Measurements from ENCODE around the gene COL6A2. TPM values are rescaled to one million over a fixed set of nuclear protein-coding genes. Genes with fewer than 3 reads are reported as not detected.

Gene COL6A2
- total and polyA plus RNA-seq, 2 of the 13 experiments (the other 11 are each of a cell fraction or from before 2014, with no cell fraction given): 0.07 to 0.41 TPM

GRCh38 chr21:46137908-46138307 lies 40.0 kb downstream of the COL6A2 start:
- Histone ChIP-seq H3K4me2 (ENCODE audit: low read depth, low read length) (no peak overlapping the region), H3K9ac (ENCODE audit: insufficient read depth, low read depth, low read length) (no peak overlapping the region), H3K79me2 (ENCODE audit: insufficient read depth, low read length) (no peaks in the 10 kb centered on the region), H3K4me3 (replicated peaks in 1 of 3; ENCODE audit: insufficient read depth in 1 of 3, low read depth in 2 of 3, low read length in 3 of 3) (no peak overlapping the region), H3K9me3 (ENCODE audit: low read length) (no peaks in the 10 kb centered on the region), H3K27me3 (ENCODE audit: control insufficient read depth in 1 of 2, insufficient read depth in 2 of 2, low read length in 2 of 2) (no peaks in the 10 kb centered on the region), H3K27ac (ENCODE audit: extremely low read length, insufficient read depth, low read length) (no peak overlapping the region), H2AFZ (ENCODE audit: low read length) (no peak overlapping the region), H4K20me1 (ENCODE audit: insufficient read depth, low read length) (peaks cover 15% of the 10 kb centered on the region; the same call in 1 of the 2 replicates), H3K4me1 (ENCODE audit: insufficient read depth, low read length) (no peaks in the 10 kb centered on the region), H3K36me3 (replicated peaks in 1 of 2; ENCODE audit: control insufficient read depth in 1 of 2, insufficient read depth in 2 of 2, low read length in 2 of 2) (peaks cover 11 to 20% of the 10 kb centered on the region in 2 experiments; a peak in 4 of 5 replicates)
- in situ Hi-C loops (cut with HindIII; ENCODE audit: extremely low pct_ligation_motif_present, low pct_unique_long_range_greater_than_20kb) (no loop called here), intact Hi-C loops (cut with micrococcal nuclease; ENCODE audit: unreplicated experiment) (no loop called here)
- POLR2A ChIA-PET: no interaction called here
- ATAC-seq: no peak
- CTCF ChIA-PET (ENCODE audit: low intra/inter-chr PET ratio, low total read pairs): no interaction called here
- 96% methylated on average over 4 of the region's 7 CpGs for WGBS (ENCODE audit: low lambda C conversion rate)
- no peak for DNase-seq (ENCODE audit: low spot score)
- no peak for FAIRE-seq
- no TSS peak for BruUV-seq (replicated peaks)
- peak; percentile 79 for TF ChIP-seq ZNF121 (CRISPR knock-in tag; IDR thresholded peaks at IDR 0.05)
- no peak for TF ChIP-seq NR3C1 (CRISPR knock-in tag; IDR thresholded peaks at IDR 0.05)
- TF ChIP-seq ZNF770 (CRISPR knock-in tag; IDR thresholded peaks at IDR 0.05): peak; percentile 86

- intact Hi-C loops (cut with micrococcal nuclease; ENCODE audit: unreplicated experiment): no loop called here
- ATAC-seq (no peak), FAIRE-seq (no peak)
- TF ChIP-seq NCOR1 (IDR thresholded peaks at IDR 0.05; ENCODE audit: borderline replicate concordance, low read length): no peak
- no peak for TF ChIP-seq CHD2 (IDR thresholded peaks at IDR 0.05; ENCODE audit: low read depth, low read length)
- peak; percentile 62; the same call in 1 of the 2 replicates for TF ChIP-seq RBFOX2 (IDR thresholded peaks at IDR 0.05; ENCODE audit: low read depth, low read length)
- no peak for TF ChIP-seq ZMYM4 (CRISPR knock-in tag; IDR thresholded peaks at IDR 0.05)
- no peak for TF ChIP-seq GPN1 (CRISPR knock-in tag; IDR thresholded peaks at IDR 0.05; ENCODE audit: borderline replicate concordance)
- TF ChIP-seq GZF1 (CRISPR knock-in tag; IDR thresholded peaks at IDR 0.05): no peak
- peak; percentile 49 for TF ChIP-seq RBM22 (optimal IDR thresholded peaks at IDR 0.05; ENCODE audit: low read length)
- TF ChIP-seq HMGA1 (CRISPR knock-in tag; conservative IDR thresholded peaks at IDR 0.05): no peak
- TF ChIP-seq ZNF30 (CRISPR knock-in tag; IDR thresholded peaks at IDR 0.05): no peak
- TF ChIP-seq KLF13 (CRISPR knock-in tag; IDR thresholded peaks at IDR 0.05): no peak
- peak; percentile 92 for TF ChIP-seq AGO2 (optimal IDR thresholded peaks at IDR 0.05; ENCODE audit: low read depth, low read length)
- no peak for TF ChIP-seq SP5 (CRISPR knock-in tag; IDR thresholded peaks at IDR 0.05; ENCODE audit: borderline replicate concordance, low read depth)
- TF ChIP-seq ZNF207 (IDR thresholded peaks at IDR 0.05; ENCODE audit: borderline replicate concordance): no peak
Observed at GRCh38 chr21:46138383-46138970, 40.6 kb downstream of the COL6A2 start.

More at GRCh38 chr21:46138383-46138970, 40.6 kb downstream of the COL6A2 start:
- H3K4me2 ChIP-seq (ENCODE audit: low read depth, low read length): no peak overlapping the region
- H3K27me3 ChIP-seq (ENCODE audit: control insufficient read depth in 1 of 2, insufficient read depth in 2 of 2, low read length in 2 of 2): no peaks in the 10 kb centered on the region
- H3K9me3 ChIP-seq (ENCODE audit: low read length): no peaks in the 10 kb centered on the region
- H2AFZ ChIP-seq (ENCODE audit: low read length): no peak overlapping the region
- ChIA-PET POLR2A (no interaction called here), CTCF (ENCODE audit: low intra/inter-chr PET ratio, low total read pairs) (no interaction called here)
- no peak overlapping the region for H3K27ac ChIP-seq (ENCODE audit: extremely low read length, insufficient read depth, low read length)
- 97% methylated on average over 6 of the region's 28 CpGs for WGBS (ENCODE audit: low lambda C conversion rate)
- BruUV-seq (replicated peaks): no TSS peak
- peaks cover 13 to 20% of the 10 kb centered on the region in 2 experiments; a peak in 4 of 5 replicates for H3K36me3 ChIP-seq (replicated peaks in 1 of 2; ENCODE audit: control insufficient read depth in 1 of 2, insufficient read depth in 2 of 2, low read length in 2 of 2)
- no peak overlapping the region for H3K9ac ChIP-seq (ENCODE audit: insufficient read depth, low read depth, low read length)
- no peaks in the 10 kb centered on the region for H3K79me2 ChIP-seq (ENCODE audit: insufficient read depth, low read length)
- peaks cover 15% of the 10 kb centered on the region; the same call in 1 of the 2 replicates for H4K20me1 ChIP-seq (ENCODE audit: insufficient read depth, low read length)
- H3K4me1 ChIP-seq (ENCODE audit: insufficient read depth, low read length): peaks cover under 1% of the 10 kb centered on the region; the same call in 1 of the 2 replicates
- H3K4me3 ChIP-seq (replicated peaks in 1 of 3; ENCODE audit: insufficient read depth in 1 of 3, low read depth in 2 of 3, low read length in 3 of 3): no peak overlapping the region
- in situ Hi-C loops (cut with HindIII; ENCODE audit: extremely low pct_ligation_motif_present, low pct_unique_long_range_greater_than_20kb): no loop called here
- DNase-seq (ENCODE audit: low spot score): no peak
